ENCODE measurements around the gene THBS1.

DNA sequence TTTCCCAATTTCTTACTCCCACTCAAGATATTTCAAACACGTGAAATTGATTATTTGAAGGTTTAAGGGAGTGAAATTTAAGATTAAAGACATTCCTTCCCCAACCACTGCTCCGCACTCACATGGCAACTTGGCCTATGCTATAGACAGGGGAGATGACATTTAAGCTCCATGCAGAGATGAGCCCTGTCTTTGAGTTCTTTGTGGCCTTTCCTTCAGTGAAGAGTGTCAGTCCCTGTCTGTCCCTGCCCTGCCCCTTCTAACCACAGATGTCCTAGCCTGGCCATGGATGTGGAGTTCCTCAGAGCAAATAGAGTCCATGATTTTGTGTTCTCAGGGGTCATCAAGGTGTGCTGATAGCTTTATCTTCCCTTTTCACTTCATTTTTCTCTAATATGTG lies 29.4 kb upstream of the THBS1 start:
- TF ChIP-seq CTCF (IDR thresholded peaks at IDR 0.05) = no peak
- no peak for TF ChIP-seq POLR2A (IDR thresholded peaks at IDR 0.05)

Measured in vagina (tissue), 2 donors.